ENCODE results near the gene SCUBE1.

Gene SCUBE1

DNA sequence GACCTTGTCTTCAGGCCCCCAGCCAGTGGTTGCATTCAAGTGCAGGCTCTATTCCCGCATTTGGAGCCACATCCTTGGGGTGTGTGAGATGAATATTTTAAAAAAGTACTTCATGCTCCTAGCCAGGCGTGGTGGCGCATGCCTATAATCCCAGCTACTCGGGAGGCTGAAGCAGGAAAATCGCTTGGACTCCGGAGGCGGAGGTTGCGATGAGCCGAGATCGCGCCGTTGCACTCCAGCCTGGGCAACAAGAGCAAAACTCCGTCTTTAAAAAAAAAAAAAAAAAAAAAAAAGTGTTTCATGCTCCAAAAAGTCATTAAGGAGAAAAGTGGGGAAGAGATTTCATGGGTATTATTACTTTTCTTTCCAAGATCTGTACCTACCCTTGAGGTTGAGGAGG, 18.0 kb downstream of the SCUBE1 start:
- FAIRE-seq, result no peak

DNA sequence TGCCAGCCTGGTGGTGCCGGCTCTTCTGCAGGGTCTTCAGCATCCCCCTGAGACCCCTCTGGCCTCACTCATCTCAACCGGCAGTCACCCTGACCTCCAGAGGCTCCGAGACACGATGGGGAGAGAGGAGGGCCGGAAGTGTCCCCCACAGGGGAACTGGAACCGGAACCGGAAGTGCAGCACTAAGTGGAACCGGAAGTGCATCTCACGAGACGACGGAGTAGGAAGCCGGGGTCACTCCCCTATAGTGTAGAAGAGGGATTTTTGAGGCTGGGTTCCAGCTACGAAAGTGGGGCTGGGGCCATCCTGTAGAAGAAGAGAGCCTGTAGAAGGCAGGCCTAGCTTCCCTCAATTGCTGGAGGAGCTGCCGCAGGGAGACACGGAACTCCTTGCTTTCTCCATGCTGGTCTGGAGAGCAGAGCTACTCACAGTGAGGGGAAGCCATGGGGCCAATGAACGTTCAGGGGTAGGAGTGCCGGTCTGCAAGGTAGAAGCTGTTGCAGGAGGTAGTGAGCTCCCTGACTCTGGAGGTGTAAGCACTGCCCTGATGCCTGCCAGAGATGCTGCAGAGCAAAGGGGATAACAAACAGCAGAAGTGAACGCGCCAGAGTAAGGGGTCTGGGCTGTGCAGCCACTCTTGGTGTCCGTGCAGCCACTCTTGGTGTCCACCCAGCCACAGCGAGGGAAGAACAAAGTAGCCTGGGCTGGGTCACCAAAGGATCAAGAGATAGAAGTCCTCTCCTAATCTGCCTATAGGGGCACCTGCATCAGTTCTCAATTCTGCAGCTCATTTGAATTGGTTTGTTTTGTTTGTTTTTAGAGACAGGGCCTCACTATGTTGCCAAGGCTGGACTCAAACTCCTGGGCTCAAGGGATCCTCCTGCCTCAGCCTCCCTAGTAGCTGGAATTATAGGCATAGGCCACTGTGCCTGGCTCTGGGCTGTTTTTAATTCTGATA, 21.9 kb downstream of the SCUBE1 start:
- no peak for FAIRE-seq

GRCh38 chr22:43319661-43320486, 23.3 kb downstream of the SCUBE1 start:
- FAIRE-seq, result no peak

DNA sequence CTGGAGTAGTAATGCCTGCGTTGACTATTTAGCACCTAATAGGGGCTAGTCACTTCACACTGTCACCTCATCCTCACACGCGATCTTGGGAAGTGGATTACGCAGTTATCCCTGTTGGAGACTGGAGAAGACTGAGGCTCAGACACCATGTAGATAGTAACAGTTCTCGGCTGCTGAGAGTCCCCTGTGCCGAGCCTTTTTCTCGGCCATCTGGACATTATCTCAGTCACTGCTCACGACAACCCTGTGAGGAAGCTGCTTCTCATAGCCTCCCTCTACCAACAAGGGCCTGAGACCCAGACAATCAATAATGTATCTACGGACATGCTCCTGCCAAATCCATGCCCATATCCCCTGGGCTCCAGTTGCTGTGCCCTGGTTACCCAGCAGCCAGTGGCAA, 25.9 kb downstream of the SCUBE1 start:
- FAIRE-seq, result no peak

DNA sequence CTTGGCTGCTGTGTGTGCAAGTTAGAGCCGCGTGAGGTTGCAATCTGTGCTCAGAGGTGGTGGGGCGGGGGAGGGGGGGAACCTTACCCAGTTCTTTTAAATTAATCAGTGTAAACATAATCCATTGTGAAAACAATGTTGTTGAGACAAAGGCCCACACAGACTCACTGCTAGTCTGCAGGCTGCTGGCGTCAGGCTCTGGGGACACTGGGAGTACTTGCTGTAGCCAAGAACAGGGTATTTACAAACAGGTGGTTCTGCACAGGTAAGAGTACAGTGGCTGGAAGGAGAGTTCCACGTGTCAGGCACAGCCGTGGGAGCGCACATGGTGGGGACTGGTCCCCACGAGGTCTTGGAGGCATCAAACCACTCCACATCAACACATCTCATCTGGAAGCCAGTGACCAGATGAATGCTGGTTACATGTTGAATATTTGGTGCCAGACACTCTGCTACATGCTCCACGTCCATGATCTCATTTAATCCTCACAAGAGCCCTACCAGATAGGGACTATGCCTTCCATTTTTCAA, 27.4 kb downstream of the SCUBE1 start:
- no peak for FAIRE-seq

- FAIRE-seq, result no peak
Measured at GRCh38 chr22:43314611-43315010, 28.6 kb downstream of the SCUBE1 start.

DNA sequence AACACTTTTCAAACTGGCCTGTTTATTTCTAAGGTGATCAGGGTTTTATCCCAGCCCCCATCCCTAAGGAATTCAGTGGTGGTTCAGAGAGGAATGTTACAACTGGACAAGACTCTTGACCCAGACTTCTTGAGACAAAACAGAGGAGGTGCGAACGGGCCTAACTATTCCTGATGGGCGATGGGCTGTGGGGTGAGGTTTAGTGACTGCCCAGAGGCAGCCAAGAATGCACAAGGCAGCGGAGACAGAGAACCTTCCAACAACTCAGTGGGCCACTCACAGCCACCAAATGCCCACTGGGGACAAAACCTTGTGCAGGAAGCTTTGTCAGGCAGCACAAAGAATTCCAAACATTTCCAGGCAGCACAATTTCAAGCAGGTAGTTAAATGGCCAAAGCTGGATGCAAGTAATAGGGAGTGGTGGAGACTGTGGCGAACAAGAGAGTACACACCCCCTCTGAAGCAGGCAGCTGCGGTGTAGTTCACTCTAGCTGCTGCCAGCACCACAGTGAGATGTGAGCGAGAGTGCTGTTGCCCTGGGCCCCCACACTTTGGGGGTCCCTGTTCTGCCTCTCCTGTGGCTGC, 29.2 kb downstream of the SCUBE1 start:
- FAIRE-seq, result no peak

GRCh38 chr22:43313244-43313889, 29.8 kb downstream of the SCUBE1 start:
- no peak for FAIRE-seq

GRCh38 chr22:43312608-43313007, 30.6 kb downstream of the SCUBE1 start:
- no peak for FAIRE-seq

- no peak for FAIRE-seq
Measured at GRCh38 chr22:43310798-43311197, 32.4 kb downstream of the SCUBE1 start.

GRCh38 chr22:43310311-43310710, 32.9 kb downstream of the SCUBE1 start:
- FAIRE-seq, result no peak

- no peak for FAIRE-seq
Measured at GRCh38 chr22:43308836-43309235, 34.3 kb downstream of the SCUBE1 start.

DNA sequence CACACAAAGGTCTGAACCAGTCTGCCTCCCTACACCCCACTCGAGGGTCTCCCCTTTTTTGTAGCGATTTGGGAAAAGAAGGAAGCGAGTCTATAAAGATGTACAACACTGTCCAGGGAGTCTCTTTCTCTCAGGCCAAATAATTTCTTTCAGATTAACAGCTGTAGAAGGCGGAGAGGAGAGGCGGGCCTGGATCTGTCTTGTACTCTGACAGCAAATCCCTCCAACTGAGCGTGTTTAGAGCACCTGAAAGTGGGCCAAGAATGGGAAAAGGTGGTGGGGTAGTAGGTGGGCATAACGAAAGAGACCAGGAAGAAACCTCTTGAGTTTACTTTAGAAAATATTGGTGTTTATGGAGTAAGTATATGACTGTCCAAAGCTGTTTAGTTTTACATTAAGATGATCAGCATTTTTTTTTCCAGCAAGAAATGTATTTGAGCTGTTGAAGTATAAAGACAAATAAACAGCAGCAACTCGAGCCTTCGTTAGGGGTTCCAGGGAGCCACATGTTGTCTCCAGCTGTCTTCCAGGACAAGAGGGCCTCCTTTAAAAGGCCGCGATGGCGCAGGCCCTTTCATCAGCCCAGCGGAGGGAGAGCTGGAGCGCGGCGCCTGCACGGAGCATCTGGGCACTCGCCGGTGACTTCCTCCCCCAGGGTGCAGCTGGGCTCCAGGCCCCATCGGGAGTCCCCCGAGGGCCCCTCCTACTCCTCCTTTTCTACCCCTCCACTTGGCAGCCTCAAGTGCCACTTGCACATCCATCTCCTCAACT, 34.9 kb downstream of the SCUBE1 start:
- FAIRE-seq, result no peak

DNA sequence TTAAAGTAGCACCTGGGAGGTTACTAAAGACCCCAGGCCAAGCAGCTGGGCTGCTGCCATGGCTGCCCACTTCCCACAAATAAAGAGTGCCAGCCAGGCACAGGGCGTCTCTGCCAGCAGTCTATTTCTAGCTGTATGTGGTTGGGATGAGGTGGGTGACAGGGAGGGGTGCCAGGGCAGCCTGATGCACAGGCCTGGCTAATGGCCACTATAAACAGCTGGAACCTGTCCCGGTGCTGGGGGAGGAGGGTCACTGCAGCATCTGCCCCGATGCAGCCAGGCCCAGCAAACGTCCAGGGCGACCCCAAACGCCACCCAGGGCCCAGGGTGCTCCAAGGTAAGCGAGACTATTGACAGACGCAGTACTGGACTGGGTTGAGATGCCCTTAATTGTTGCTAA, 37.4 kb downstream of the SCUBE1 start:
- FAIRE-seq, result no peak

- FAIRE-seq, result no peak
Measured at GRCh38 chr22:43304831-43305590, 38.2 kb downstream of the SCUBE1 start.

DNA sequence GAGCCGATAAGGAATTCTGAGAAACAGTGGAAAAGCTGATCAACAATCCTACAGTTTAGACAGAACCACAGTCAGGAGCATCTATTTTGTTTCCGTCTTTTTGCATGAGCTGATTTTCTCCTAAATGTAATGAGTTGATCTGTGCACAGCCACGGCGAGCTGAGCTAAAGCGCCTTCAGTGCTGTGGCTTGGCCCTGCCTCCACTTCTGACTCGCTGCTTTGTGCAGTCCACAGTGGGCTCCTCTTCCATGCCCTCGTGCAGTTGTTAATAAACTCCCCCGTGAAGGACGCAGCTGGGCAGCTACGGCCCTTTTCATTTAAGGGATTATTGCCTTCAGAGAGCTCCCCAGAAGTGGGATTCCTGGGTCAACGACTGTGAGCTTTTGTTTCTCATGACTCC, 39.4 kb downstream of the SCUBE1 start:
- FAIRE-seq, result no peak

DNA sequence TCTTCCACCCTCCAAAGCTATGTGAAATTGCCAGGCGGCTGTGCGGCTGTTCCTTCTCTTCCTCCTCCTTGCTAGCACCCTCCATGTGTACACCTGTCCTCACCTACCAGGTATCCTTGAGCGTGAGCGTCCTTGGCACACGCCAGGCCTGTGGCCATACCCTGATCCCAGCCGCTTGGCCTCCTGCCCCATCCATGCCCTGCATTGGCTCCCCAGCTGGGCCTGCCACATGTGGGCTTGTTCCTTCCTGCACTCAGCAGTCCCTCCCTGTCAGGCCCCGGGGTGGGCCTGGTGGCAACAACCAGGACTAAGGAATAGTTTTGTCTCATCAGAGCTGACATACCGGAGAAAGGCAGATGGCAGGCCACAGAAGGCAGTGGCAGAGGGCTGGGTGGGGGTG, 40.0 kb downstream of the SCUBE1 start:
- FAIRE-seq, result no peak

- FAIRE-seq, result no peak
Measured at GRCh38 chr22:43302531-43303041, 40.6 kb downstream of the SCUBE1 start.

DNA sequence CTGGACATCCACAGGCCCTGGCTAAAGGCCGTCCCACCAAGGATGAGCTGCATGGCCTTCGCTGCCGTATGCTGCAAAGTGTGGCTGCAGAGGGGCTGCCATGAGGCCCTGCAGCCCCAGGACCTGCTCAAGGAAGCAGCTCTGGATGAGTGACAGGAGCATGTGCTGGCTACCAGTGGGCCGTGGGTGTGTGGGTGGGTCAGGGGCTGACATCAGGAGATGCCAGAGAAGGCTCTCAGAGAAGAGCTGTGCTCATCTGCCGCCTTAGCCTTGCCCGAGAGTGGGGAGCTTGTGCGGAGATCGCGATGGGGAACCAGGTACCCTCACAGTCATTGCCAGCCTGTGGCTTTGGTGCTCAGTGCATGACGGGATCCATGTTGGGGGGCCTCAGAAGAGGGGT, 41.3 kb downstream of the SCUBE1 start:
- no peak for FAIRE-seq

DNA sequence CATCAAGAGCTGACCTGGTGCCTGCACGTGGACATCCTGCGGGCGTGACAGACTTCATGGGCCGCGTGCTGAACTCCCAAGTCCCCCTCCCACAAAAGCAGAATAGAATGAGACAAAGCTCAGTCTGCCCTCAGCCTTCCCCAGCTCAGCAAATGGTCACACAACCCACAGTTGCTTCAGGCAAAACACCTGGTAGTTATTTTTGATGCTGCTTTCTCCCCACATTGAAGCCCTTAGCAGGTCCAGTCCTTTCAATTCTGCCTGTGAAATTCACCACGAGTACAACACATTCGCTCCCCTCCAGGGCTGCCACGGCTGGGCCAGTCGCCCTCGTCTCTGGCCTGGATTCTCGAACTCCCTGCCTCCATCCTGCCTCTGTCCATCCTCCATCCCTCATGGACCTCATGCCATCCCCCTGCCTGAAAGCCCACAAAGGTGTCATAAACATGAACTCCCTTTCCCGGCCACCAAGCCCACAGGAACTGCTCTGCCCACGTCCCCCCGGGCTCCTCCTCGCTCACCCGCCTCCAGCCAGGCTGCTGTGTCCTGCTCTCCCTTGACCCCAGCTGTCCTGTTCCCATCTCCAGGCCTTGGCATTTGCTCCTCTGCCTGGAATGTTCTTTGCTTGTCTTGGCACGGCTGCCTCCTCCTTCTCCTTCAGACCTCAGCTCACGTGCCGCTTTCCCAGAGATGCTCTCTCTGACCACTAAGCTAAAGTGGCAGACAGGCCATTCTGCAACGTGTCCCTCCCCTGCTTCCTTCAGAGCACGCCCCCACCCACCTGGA, 42.1 kb downstream of the SCUBE1 start:
- FAIRE-seq, result no peak

All from A204.1 (cell line).